HG02973 (cell line): ENCODE measurements around the gene RBM4.

Source experiments
- ATAC-seq: cut with Tn5 transposase; IDR thresholded peaks from one replicate; pipeline ENCODE4 v1.9.1; 2021; ENCODE audit warnings: moderate library complexity; ENCODE audit not compliant: unreplicated experiment

RBM4 gene

GRCh38 chr11:66687831-66688281, 49.4 kb downstream of the RBM4 start:
- ATAC-seq: no peak

GRCh38 chr11:66688561-66689534, 50.3 kb downstream of the RBM4 start:
- ATAC-seq: no peak

GRCh38 chr11:66689661-66690590, 51.4 kb downstream of the RBM4 start:
- ATAC-seq: no peak

- no peak for ATAC-seq
These were observed 52.9 kb downstream of the RBM4 start for GRCh38 chr11:66691311-66691980.

GRCh38 chr11:66692446-66692845, 53.9 kb downstream of the RBM4 start:
- ATAC-seq: no peak

GRCh38 chr11:66692871-66693331, 54.4 kb downstream of the RBM4 start:
- ATAC-seq: no peak

- ATAC-seq: no peak
These were observed 55.0 kb downstream of the RBM4 start for GRCh38 chr11:66693356-66694055.

- no peak for ATAC-seq
These were observed 55.5 kb downstream of the RBM4 start for GRCh38 chr11:66694056-66694410.

GRCh38 chr11:66694732-66695207, 56.3 kb downstream of the RBM4 start:
- no peak for ATAC-seq
